Erythroblast (primary cell): ENCODE data around the gene MEP1A.
"Not testable (repeated sequence)": the region's sequence is repeated elsewhere in the genome, so short reads cannot be mapped to it uniquely, and the experiment has no call there.

Experiments used
- GATA1 ChIP-seq: IDR thresholded peaks from 2 replicates; pipeline ENCODE4 v1.6.1; 2011; ENCODE audit warnings: low read depth, mild to moderate bottlenecking, control low read depth, low read length, moderate library complexity
- POLR2A ChIP-seq: IDR thresholded peaks from 2 replicates; pipeline ENCODE4 v1.6.1; 2011; ENCODE audit warnings: mild to moderate bottlenecking, low read length

GRCh38 chr6:46774736-46775135, 18.5 kb upstream of the MEP1A start:
- not testable (repeated sequence) for TF ChIP-seq POLR2A, GATA1
